A549 (cell line): ENCODE data around the gene HOXA13.

Experiments used
- CEBPB ChIP-seq, 2 experiments: fragments of >200 bp in 1 of 2; sonication (Bioruptor Twin) in 1 of 2; formaldehyde crosslinking in 1 of 2; IDR thresholded peaks; 2 replicates each; pipeline ENCODE4 v1.6.1; 2012 to 2016
- CTCF ChIP-seq: fragments of >200 bp; sonication (Bioruptor Twin); formaldehyde crosslinking; IDR thresholded peaks from 3 replicates; pipeline ENCODE4 v1.5.1; 2016
- MAFK ChIP-seq: fragments of 450-650 bp; IDR thresholded peaks from 2 replicates; pipeline ENCODE4 v1.6.1; 2014; ENCODE audit not compliant: partially characterized antibody
- MAX ChIP-seq: IDR thresholded peaks from 2 replicates; pipeline ENCODE4 v1.6.1; 2012
- ZNF302 ChIP-seq: fragments of 250-450 bp; sonication (Bioruptor Pico); IDR thresholded peaks from 2 replicates; pipeline ENCODE4 v1.9.0; 2021; ENCODE audit warnings: inconsistent platforms, mild to moderate bottlenecking, moderate library complexity
- TF ChIP-seq, protein P1 (sequence below): IDR thresholded peaks from 2 replicates; pipeline ENCODE4 v1.6.1; 2012; ENCODE audit warnings: low read depth, borderline replicate concordance

GRCh38 chr7:27163288-27164044 lies 36.4 kb downstream of the HOXA13 start:
- TF ChIP-seq CTCF (no peak), MAX (no peak), CEBPB (IDR thresholded peaks at IDR 0.05) (no peak), MAFK (no peak), ZNF302 (CRISPR knock-in tag) (no peak)
- TF ChIP-seq, protein P1, sequence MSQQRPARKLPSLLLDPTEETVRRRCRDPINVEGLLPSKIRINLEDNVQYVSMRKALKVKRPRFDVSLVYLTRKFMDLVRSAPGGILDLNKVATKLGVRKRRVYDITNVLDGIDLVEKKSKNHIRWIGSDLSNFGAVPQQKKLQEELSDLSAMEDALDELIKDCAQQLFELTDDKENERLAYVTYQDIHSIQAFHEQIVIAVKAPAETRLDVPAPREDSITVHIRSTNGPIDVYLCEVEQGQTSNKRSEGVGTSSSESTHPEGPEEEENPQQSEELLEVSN: no peak
